ENCODE data around the gene KCNT2.
"Not testable (repeated sequence)": the region's sequence is repeated elsewhere in the genome, so short reads cannot be mapped to it uniquely, and the experiment has no call there.

Gene KCNT2

DNA sequence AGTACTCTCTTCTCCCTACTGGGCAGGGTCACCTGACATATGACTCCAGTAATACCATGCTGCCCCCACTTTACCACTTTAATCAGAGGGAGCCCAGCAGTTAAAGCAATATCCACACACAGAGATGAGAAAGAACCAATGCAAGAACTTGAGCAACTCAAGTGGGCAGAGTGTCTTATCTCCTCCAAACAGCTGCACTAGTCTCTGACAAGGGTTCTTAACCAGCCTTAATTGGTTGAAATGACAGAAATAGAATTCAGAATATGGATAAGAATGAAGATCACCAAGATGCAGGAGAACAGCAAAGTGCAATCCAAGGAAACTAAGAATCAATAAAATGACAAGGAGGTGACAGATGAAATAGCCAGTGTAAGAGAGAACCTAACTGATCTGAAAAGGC, 91.0 kb downstream of the KCNT2 start:
- no peak for DNase-seq (ENCODE audit: extremely low read depth in 1 of 2, low read depth in 1 of 2)

DNA sequence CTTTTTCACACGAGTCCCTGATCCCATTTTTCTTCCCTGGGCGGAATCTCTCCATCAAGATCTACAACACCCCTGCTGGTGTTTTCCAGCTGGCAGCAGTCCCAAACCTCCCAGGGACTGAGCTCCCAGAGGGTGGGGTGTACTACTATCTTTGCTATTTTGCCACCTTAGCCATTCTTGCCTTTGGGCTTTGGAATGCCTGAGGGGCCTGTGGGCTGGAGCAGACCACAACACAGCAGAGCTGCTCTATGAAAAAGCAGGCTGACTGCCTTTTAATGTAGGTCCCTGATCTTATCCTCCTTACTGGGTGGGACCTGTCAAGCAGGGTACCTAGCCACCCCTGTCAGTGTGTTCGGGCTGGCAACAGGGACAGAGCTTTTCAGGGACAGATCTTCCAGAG, 91.9 kb downstream of the KCNT2 start:
- DNase-seq (ENCODE audit: extremely low read depth in 1 of 2, low read depth in 1 of 2) = no peak

DNA sequence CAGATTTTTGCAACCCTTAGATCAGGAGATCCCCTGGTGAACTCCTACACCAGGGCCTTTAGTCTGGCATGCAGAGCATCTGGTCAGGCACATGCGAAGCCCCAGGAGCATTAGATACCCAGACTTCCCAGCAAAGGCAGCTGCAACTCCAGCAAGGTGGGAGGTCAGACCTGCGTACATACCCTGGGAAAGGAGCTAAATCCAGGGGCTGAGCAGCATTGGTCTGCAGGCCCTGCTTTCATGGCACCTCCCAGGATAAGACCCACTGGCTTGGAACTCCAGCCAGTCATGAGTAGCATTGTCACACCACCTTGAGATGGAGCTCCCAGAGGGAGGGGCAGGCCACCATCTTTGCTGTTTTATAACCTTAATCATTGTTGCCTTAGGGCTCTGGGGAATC, 92.3 kb downstream of the KCNT2 start:
- no peak for DNase-seq (ENCODE audit: extremely low read depth in 1 of 2, low read depth in 1 of 2)

DNA sequence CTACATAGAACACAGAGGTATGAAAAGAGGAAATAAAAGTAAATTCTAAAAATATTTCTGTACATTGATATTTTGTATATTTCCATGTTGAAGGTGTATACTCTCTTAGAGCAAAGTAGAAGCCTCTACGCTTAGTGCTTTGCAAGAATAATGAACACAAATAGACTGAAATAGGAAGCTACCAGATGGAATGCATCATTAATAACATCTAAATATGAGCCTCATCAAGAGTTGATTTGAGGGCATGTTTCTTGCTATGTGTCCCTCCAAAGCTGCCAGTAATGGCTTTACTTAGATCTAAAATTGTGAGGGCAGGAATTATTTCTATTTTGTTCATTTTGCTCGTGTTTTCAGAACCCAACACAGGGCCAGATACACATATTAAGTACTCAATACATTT, 94.4 kb downstream of the KCNT2 start:
- no peak for DNase-seq (ENCODE audit: extremely low read depth in 1 of 2, low read depth in 1 of 2)

DNA sequence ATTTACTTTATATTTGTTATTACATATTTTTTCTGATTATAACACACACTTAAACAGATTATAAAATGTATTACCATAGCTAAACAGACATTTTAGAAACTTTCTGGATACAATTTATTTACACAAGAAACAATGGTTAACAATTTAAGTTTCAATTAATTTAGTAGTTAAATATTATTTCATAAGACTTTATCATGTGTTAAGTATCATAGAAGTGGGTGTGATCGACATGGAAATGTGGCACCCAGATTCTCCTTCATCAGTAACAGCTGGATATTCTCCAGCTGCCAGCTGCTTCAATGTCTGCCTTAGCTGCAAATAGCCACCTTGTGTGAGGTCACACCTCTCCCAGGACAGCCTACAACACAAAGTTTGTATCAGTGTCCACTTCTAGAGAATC, 97.8 kb downstream of the KCNT2 start:
- DNase-seq (ENCODE audit: extremely low read depth in 1 of 2, low read depth in 1 of 2) = no peak

DNA sequence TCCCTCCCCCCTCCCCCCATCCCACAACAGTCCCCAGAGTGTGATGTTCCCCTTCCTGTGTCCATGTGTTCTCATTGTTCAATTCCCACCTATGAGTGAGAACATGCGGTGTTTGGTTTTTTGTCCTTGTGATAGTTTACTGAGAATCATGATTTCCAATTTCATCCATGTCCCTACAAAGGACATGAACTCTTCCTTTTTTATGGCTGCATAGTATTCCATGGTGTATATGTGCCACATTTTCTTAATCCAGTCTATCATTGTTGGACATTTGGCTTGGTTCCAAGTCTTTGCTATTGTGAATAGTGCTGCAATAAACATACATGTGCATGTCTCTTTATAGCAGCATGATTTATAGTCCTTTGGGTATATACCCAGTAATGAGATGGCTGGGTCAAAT, 104.0 kb downstream of the KCNT2 start:
- DNase-seq (ENCODE audit: extremely low read depth in 1 of 2, low read depth in 1 of 2) = not testable (repeated sequence)

DNA sequence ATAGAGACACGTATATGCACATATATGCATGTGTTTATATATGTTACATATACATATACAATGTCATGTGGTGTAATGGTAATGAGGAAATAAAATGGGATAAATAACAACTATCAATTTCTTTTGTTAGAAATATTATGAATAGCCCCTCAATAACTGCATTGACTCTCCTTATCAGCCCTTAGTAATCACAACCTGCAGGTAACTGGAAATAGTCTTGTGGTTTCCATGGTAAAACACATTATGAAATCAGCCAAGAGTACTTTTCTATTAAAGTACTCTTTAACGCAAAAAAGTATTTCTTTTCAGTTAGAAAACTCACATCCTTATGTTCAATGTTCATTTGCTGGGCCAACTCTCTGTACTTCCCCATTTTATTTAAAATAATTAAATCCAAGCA, 105.8 kb downstream of the KCNT2 start:
- DNase-seq (ENCODE audit: extremely low read depth in 1 of 2, low read depth in 1 of 2) = no peak

DNA sequence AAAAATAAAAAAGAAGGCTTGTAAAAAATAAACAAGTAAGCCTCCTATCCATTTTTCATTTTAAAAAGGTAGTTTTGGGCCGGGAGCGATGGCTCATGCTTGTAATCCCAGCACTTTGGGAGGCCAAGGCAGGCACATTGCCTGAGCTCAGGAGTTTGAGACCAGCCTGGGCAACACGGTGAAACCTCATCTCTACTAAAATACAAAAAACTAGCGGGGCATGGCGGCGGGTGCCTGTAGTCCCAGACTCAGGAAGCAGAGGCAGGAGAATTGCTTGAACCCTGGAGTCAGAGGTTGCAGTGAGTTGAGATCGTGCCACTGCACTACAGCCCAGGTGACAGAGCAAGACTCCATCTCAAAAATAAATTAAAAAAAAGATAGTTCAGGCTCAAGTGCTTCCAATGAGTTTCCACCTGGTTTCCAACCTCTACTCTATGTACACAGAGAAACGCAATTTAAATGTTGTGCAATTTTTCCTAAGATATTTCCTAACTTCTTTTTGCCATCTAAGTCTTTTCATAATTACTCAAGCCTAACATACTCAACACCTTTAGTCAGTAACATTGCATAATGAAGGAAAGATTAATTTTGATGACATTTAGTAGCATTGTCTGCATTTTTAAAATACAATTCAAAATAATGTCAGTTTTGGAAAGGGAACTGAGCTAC, 106.3 kb downstream of the KCNT2 start:
- no peak for DNase-seq (ENCODE audit: extremely low read depth in 1 of 2, low read depth in 1 of 2)

DNA sequence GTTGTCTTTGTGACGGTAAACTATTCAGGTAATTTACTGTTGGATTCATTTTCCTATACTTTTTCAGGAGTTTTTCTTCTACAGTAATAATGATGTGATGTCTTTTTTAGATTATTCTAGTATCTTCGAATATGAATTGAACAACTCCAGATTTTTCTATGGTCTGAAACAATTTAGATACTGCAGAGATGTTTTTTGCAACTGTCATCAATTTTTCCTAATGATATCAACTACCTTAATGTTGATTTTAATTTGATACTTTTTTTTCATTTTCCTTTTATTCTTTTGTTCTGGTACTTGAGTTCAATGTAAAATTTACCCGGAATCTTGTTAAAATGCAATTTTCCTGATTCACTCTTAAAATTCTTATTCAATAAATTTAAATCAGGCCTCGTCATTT, 110.4 kb downstream of the KCNT2 start:
- no peak for DNase-seq (ENCODE audit: extremely low read depth in 1 of 2, low read depth in 1 of 2)

DNA sequence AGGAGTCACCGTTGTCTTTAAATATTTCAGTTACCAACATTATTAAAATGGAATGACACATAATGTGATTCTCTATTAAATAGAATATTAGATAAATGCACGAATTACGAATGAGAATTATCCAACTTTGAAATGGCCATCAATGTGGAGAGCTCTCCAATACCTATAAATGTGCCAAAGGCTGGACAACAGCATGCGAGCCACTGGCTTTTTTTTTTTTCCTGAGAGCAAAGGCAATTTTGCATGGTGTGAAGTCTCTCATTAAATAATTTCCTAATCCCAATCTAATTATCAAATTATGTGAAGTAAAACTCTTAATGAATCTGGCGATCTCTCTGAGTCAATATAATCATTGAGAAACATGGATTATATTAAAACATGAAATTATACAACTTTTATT, 113.5 kb downstream of the KCNT2 start:
- no peak for DNase-seq (ENCODE audit: extremely low read depth in 1 of 2, low read depth in 1 of 2)

DNA sequence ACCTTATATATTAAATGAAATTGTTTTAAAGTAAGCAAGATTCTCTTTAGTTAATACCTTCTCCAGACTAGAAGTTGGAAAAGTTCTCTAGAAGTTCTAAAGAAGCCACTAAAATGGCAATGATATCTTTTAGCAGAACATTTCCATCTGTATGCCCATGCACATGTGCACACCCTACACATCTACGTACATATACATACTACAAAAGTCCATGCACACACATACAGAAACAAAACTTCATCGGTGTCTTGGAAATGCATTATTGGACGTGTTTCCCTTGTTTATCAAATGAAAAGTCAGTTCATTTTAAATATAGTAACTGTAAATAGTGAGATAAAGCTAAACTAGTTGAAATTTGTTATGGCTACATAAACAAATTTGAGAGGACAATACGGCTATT, 114.4 kb downstream of the KCNT2 start:
- DNase-seq (ENCODE audit: extremely low read depth in 1 of 2, low read depth in 1 of 2) = no peak

DNA sequence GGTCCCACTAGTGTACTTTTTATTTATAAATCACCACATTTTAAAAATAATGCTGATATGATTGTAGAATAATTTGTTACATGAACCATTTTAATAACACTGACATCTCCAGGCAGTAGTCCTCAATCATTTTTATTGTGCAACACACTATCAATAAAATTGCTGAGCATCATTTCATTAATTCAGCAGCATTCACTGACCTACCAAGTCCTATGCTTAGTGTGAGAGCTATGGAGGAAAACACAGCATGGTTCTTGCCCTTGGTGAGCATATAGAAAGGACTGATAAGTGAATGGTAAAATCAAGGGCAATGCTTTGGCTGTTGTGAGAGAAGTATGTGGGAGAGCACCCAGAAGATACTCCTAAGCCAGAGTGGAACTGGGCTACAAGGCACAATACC, 119.7 kb downstream of the KCNT2 start:
- no peak for DNase-seq (ENCODE audit: extremely low read depth in 1 of 2, low read depth in 1 of 2)

DNA sequence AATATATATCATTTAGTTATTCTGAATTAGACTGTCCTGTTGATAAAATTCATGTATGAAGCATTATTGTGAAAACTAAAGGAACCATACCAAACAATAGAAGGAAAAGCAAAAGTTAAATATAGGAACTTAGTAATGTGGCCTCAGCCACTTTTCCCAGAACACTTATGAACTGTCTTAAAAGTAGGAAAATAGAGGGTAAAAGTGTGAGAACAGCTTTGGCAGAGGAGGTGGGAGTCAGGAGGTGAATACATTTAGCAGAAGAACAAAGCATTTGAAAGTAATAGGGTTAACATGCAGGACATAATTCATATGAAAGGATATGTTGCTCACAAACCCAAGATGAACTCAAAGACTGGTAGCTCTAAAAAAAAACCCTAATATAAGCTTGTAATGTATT, 121.9 kb downstream of the KCNT2 start:
- no peak for DNase-seq (ENCODE audit: extremely low read depth in 1 of 2, low read depth in 1 of 2)

DNA sequence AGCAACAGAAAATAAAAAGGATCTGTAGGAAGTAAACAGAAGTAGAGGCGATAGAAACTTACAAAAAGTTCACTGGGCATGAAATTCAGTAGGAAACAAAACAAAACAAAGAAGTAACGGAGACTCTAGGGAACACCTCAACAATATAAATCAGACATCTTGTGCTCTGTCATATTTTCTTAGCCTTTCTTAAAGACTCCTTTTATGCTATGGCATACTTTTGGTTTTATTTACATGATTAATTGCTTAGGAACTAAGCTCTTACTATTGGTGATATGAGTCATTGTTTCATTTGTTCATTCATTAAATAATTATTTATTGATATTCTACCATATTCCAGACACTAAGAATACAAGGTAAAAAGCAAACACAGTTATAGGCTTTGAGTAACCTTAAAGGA, 126.6 kb downstream of the KCNT2 start:
- DNase-seq (ENCODE audit: extremely low read depth in 1 of 2, low read depth in 1 of 2) = no peak

DNA sequence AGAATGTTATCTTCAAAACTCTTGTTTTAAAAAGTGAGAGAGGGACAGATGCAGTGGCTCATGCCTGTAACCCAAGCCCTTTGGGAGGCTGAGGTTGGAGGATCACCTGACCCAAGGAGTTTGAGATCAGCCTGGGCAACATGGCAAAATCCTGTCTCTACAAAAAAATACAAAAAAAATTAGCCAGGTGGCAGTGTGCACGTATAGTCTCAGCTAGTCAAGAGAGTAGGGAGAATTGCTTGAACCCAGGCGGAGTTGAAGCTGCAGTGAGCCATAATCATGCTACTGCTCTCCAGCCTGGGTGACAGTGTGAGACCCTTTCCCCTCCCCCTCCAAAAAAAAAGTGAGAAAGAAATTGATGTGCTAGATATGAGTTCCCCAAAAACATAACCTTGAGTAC, 131.0 kb downstream of the KCNT2 start:
- no peak for DNase-seq (ENCODE audit: extremely low read depth in 1 of 2, low read depth in 1 of 2)

DNA sequence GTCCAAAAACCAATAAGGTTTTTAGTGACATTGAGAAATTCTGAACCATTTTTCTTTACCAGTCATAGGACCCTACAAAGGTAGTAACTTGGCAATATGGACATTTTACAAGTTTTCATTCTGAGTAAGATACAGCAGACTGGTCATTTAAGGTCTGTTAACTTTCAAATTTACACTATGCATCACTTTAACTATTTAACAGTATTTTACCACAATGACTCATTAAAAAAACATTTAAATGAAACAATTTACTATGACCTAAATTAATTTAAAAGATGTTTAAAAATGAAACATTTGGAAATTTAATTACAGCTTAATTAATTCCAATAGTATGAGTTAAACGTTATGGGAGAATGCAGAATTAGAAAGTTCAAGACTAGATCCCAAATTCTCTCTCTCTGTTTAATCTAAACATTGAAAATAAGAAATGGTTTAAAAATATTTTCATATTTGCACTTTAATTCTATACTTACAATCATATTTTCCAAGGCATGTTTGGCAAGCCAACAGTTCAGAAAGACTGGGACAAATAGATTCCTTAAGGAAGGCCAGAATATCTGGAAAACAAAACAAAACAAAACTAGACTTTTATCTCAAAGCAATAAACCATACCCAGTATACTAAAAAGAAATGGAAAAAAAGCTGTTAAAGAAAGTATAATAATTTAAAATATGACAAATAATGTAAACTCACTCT, 140.9 kb downstream of the KCNT2 start:
- no peak for DNase-seq (ENCODE audit: extremely low read depth in 1 of 2, low read depth in 1 of 2)

DNA sequence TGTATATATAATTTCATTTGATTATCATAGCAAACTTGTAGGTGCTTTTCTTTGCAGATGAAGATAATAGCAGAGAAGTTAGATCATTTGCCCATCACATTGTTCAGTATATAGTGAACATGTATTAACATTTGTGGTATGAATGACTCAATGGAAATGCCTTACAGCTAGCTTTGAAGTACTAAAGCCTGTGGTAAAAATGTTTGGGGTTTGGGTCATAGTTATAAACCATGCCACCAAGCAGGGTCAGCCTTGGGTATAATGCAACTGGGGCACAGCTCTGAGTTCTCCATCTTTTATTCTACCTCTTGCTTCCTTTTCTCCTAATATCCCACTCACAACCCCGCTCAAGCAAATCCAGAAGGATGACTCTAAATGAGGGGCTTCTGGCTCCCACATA, 141.6 kb downstream of the KCNT2 start:
- no peak for DNase-seq (ENCODE audit: extremely low read depth in 1 of 2, low read depth in 1 of 2)

DNA sequence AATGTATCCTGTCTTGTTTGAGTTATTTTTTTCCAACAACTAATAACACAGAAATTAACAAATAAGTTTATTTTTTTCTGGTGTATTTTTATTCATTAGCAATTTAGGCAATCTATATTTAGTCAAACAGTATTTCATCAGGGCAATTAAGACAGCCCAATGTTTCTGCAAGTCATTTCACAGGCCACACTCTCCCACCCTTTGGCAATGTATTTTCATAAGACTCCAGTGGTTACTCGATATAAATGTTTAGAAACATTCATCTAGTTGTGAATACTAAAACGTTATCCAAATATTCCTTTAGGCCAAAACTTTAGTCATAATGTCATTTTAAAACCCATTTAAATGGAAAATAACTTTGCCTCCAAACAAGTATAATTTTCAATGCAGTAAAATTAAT, 142.1 kb downstream of the KCNT2 start:
- DNase-seq (ENCODE audit: extremely low read depth in 1 of 2, low read depth in 1 of 2) = no peak

DNA sequence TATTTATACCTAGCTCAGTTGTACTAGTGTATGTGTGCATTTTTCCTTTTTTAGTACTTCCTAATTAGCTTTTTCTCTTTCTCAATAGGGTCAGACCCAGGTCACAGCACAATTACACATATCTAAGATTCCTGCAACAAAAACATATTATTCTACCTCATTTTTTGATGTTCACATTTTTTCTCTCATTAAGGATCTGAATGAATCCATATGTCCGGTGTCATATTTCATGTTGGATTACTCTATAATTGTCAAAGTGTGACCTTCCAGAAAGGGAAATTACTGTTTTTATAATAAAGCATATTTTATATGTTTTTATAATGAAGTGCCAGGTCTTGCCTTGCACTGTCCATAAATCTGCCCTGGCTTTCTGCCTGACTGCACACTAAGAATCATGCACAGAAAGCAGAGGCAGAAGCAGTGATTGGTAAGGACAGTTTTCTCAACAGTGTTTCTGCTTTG, 143.7 kb downstream of the KCNT2 start:
- no peak for DNase-seq (ENCODE audit: extremely low read depth in 1 of 2, low read depth in 1 of 2)

DNA sequence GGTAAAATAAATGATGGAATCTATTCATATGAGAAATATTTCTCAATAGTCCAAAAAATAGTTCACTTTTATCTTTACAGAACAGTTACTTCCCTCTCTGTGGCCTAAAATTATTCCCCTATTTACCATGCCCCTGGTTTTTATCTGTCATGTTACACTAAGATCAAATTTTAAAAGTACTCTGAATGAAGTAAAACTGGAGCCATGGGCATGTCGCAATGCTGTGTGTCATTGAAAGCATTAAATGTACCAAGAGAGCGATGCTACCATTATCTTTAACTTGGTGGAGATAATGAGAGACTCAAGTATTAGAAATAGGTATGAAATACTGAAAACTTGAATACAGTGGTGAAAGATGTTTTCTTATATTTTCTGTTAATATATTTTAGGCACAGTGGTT, 146.2 kb downstream of the KCNT2 start:
- DNase-seq (ENCODE audit: extremely low read depth in 1 of 2, low read depth in 1 of 2) = no peak

DNA sequence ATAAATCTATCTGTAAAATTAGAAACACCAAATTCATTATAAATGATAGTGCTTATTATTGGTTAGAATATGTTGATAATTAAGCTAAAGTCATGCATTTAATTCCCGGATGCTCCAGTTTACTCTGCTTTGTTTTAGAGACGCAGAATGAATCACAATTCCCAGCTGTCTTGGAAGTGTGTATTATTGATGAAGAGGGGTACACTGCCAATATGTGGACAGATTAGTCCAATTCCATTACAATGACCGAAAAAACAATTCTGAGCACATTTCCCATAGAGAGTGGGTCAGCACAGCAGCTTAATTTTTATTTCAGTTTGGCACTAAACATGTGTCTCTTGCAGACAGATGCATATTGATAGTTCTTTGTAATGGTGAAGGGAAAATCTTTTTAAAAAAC, 146.7 kb downstream of the KCNT2 start:
- DNase-seq (ENCODE audit: extremely low read depth in 1 of 2, low read depth in 1 of 2) = no peak

DNA sequence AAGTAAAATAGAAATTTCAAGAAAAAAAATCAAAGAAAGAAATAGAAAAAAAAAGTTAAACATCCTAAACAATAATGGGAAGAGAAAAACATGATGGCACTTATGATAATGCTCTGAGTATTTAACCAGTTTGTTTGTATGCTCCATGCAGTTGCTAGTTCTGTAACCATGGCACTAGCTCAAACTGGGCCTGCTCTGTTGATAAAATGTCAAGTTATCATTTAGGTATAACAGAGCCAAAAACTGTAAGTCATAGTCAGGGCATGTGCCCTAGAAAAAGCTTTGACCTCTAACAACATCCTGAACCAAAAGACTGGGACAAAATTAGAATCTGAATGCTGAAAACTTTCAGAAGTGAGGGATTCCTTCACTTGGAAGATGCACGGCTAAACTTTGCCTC, 148.9 kb downstream of the KCNT2 start:
- DNase-seq (ENCODE audit: extremely low read depth in 1 of 2, low read depth in 1 of 2) = no peak

DNA sequence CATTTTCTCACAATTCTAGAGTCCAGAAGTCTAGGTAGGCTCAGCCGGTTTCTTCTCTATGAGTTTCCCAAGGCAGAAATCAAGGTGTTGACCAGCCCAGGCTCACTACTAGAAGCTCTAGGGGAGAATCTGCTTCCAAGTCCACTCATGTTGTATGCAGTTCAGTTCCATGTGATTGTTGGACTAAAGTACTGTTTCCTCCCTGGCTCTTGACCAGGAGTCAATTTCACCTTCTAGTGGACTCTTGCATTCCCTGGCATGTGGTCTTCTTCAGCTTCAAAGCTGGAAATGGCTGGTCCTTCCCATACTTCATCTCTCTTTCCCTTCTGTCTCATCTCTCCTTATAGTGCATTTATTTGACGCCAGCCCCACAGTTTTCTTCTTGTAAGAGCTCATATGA, 153.4 kb downstream of the KCNT2 start:
- no peak for DNase-seq (ENCODE audit: extremely low read depth in 1 of 2, low read depth in 1 of 2)
